ENCODE data around the gene FLYWCH1. TPM values are rescaled to one million over a fixed set of nuclear protein-coding genes. Genes with fewer than 3 reads are reported as not detected.

Gene FLYWCH1
- total RNA-seq, 1 experiment from 2014 or later = 32.6 TPM

DNA sequence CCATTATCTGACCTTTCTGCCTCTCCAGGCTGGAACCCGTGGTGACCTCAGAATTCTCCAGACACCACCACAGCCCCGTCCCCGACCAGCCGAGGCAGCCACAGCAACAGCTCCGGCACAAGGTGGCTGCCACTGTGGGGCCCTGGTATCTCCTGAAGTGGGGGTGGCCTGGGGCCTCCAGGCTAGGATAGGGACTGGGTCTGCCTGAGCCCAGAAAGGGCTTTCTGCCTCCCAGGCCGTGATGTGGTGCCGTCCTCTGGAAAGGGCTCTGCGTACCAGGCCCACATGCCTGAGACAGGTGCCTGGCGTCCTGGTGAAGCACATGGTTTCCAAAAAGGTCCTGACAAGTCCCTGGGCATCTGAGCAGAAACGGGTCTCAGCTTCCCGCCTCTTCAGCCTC is 17.1 kb downstream of the FLYWCH1 start:
- CTCF ChIA-PET = interaction anchor here (1.4 to 3.1 kb wide), 3 partner anchors 16 to 90 kb away, joined by 4 to 42 read pairs (median 30); partner anchors contain the start of gene FLYWCH1
- ATAC-seq (no peak), DNase-seq (ENCODE audit: low spot score) (no peak)
- Mint-ChIP-seq H3K9me3 (peaks cover 9% of the 10 kb centered on the region), H3K27me3 (ENCODE audit: low read depth) (peaks cover 9% of the 10 kb centered on the region), H3K4me1 (peaks cover 33% of the 10 kb centered on the region), H3K4me3 (no peak overlapping the region), H3K27ac (no peak overlapping the region), H3K36me3 (0 out of 2 replicates have a peak, but pooled peaks cover 3% of the 10 kb centered on the region)
- POLR2A ChIA-PET = interaction anchor here (1.5 kb wide), 1 partner anchor 61 kb away, joined by 3 read pairs; no protein-coding TSS in a partner anchor
- TF ChIP-seq, protein P1, sequence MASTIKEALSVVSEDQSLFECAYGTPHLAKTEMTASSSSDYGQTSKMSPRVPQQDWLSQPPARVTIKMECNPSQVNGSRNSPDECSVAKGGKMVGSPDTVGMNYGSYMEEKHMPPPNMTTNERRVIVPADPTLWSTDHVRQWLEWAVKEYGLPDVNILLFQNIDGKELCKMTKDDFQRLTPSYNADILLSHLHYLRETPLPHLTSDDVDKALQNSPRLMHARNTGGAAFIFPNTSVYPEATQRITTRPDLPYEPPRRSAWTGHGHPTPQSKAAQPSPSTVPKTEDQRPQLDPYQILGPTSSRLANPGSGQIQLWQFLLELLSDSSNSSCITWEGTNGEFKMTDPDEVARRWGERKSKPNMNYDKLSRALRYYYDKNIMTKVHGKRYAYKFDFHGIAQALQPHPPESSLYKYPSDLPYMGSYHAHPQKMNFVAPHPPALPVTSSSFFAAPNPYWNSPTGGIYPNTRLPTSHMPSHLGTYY (CRISPR knock-in tag; IDR thresholded peaks at IDR 0.05) = no peak
- TF ChIP-seq RORB (CRISPR knock-in tag; IDR thresholded peaks at IDR 0.05) = no peak
- TF ChIP-seq FOXP1 (CRISPR knock-in tag; IDR thresholded peaks at IDR 0.05; ENCODE audit: borderline replicate concordance) = no peak
- no peak for TF ChIP-seq ETV6 (CRISPR knock-in tag; IDR thresholded peaks at IDR 0.05)
- TF ChIP-seq, protein P2, sequence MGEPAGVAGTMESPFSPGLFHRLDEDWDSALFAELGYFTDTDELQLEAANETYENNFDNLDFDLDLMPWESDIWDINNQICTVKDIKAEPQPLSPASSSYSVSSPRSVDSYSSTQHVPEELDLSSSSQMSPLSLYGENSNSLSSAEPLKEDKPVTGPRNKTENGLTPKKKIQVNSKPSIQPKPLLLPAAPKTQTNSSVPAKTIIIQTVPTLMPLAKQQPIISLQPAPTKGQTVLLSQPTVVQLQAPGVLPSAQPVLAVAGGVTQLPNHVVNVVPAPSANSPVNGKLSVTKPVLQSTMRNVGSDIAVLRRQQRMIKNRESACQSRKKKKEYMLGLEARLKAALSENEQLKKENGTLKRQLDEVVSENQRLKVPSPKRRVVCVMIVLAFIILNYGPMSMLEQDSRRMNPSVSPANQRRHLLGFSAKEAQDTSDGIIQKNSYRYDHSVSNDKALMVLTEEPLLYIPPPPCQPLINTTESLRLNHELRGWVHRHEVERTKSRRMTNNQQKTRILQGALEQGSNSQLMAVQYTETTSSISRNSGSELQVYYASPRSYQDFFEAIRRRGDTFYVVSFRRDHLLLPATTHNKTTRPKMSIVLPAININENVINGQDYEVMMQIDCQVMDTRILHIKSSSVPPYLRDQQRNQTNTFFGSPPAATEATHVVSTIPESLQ (CRISPR knock-in tag; IDR thresholded peaks at IDR 0.05) = no peak
- no peak for TF ChIP-seq JUN (CRISPR knock-in tag; IDR thresholded peaks at IDR 0.05)
- TF ChIP-seq, protein P3, sequence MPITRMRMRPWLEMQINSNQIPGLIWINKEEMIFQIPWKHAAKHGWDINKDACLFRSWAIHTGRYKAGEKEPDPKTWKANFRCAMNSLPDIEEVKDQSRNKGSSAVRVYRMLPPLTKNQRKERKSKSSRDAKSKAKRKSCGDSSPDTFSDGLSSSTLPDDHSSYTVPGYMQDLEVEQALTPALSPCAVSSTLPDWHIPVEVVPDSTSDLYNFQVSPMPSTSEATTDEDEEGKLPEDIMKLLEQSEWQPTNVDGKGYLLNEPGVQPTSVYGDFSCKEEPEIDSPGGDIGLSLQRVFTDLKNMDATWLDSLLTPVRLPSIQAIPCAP (CRISPR knock-in tag; IDR thresholded peaks at IDR 0.05) = no peak
- TF ChIP-seq GABPB1 (CRISPR knock-in tag; IDR thresholded peaks at IDR 0.05) = no peak
- no peak for TF ChIP-seq PRRX2 (CRISPR knock-in tag; IDR thresholded peaks at IDR 0.05)
- TF ChIP-seq ZNF219 (CRISPR knock-in tag; IDR thresholded peaks at IDR 0.05; ENCODE audit: borderline replicate concordance) = no peak
- no peak for TF ChIP-seq ZNF423 (CRISPR knock-in tag; IDR thresholded peaks at IDR 0.05)
- no peak for TF ChIP-seq ZBTB21 (CRISPR knock-in tag; IDR thresholded peaks at IDR 0.05; ENCODE audit: borderline replicate concordance)
- TF ChIP-seq, protein P4, sequence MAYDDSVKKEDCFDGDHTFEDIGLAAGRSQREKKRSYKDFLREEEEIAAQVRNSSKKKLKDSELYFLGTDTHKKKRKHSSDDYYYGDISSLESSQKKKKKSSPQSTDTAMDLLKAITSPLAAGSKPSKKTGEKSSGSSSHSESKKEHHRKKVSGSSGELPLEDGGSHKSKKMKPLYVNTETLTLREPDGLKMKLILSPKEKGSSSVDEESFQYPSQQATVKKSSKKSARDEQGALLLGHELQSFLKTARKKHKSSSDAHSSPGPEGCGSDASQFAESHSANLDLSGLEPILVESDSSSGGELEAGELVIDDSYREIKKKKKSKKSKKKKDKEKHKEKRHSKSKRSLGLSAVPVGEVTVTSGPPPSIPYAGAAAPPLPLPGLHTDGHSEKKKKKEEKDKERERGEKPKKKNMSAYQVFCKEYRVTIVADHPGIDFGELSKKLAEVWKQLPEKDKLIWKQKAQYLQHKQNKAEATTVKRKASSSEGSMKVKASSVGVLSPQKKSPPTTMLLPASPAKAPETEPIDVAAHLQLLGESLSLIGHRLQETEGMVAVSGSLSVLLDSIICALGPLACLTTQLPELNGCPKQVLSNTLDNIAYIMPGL (CRISPR knock-in tag; IDR thresholded peaks at IDR 0.05) = no peak
- TF ChIP-seq TCF7 (CRISPR knock-in tag; IDR thresholded peaks at IDR 0.05; ENCODE audit: low read depth) = no peak
- TF ChIP-seq, protein P5, sequence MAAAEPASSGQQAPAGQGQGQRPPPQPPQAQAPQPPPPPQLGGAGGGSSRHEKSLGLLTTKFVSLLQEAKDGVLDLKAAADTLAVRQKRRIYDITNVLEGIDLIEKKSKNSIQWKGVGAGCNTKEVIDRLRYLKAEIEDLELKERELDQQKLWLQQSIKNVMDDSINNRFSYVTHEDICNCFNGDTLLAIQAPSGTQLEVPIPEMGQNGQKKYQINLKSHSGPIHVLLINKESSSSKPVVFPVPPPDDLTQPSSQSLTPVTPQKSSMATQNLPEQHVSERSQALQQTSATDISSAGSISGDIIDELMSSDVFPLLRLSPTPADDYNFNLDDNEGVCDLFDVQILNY (CRISPR knock-in tag; IDR thresholded peaks at IDR 0.05) = no peak
- TF ChIP-seq, protein P6, sequence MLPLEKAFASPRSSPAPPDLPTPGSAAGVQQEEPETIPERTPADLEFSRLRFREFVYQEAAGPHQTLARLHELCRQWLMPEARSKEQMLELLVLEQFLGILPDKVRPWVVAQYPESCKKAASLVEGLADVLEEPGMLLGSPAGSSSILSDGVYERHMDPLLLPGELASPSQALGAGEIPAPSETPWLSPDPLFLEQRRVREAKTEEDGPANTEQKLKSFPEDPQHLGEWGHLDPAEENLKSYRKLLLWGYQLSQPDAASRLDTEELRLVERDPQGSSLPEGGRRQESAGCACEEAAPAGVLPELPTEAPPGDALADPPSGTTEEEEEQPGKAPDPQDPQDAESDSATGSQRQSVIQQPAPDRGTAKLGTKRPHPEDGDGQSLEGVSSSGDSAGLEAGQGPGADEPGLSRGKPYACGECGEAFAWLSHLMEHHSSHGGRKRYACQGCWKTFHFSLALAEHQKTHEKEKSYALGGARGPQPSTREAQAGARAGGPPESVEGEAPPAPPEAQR (CRISPR knock-in tag; IDR thresholded peaks at IDR 0.05) = no peak
- no peak for TF ChIP-seq NFATC4 (CRISPR knock-in tag; IDR thresholded peaks at IDR 0.05)

DNA sequence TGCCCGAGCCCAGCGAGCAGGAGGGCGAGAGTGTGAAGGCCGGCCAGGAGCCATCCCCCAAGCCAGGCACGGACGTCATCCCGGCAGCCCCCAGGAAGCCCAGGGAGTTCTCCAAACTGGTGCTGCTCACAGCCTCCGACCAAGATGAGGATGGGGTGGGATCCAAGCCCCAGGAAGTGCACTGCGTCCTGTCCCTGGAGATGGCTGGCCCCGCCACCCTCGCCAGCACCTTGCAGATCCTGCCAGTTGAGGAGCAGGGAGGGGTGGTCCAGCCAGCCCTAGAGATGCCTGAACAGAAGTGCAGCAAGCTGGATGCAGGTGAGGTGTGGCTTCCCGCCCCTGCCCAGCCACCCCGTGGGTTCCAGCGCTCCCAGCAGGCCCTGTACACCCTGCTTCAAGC is 18.0 kb downstream of the FLYWCH1 start:
- Mint-ChIP-seq H3K4me3 (no peak overlapping the region), H3K27me3 (ENCODE audit: low read depth) (peaks cover 9% of the 10 kb centered on the region), H3K27ac (no peak overlapping the region), H3K9me3 (peaks cover 9% of the 10 kb centered on the region), H3K4me1 (peaks cover 33% of the 10 kb centered on the region), H3K36me3 (0 out of 2 replicates have a peak, but pooled peaks cover 3% of the 10 kb centered on the region)
- DNase-seq (ENCODE audit: low spot score) (no peak), ATAC-seq (no peak)
- CTCF ChIA-PET = interaction anchor here (1.1 to 1.2 kb wide), 2 partner anchors 32 to 90 kb away, joined by 4 read pairs; no protein-coding TSS in a partner anchor
- POLR2A ChIA-PET = no interaction called here
- TF ChIP-seq CREM (CRISPR knock-in tag; IDR thresholded peaks at IDR 0.05) (no peak), NR3C1 (CRISPR knock-in tag; conservative IDR thresholded peaks at IDR 0.05; ENCODE audit: low read depth) (no peak), SMAD4 (CRISPR knock-in tag; IDR thresholded peaks at IDR 0.05) (no peak), NFE2L1 (CRISPR knock-in tag; IDR thresholded peaks at IDR 0.05) (no peak), CBFB (CRISPR knock-in tag; IDR thresholded peaks at IDR 0.05; ENCODE audit: low read depth) (no peak), ZNF232 (CRISPR knock-in tag; IDR thresholded peaks at IDR 0.05) (no peak), TEAD4 (CRISPR knock-in tag; IDR thresholded peaks at IDR 0.05) (no peak), NFYB (CRISPR knock-in tag; conservative IDR thresholded peaks at IDR 0.05; ENCODE audit: low read depth) (no peak)

Data from WTC11 (cell line).